Measurements from ENCODE around the gene CCDC175.

DNA sequence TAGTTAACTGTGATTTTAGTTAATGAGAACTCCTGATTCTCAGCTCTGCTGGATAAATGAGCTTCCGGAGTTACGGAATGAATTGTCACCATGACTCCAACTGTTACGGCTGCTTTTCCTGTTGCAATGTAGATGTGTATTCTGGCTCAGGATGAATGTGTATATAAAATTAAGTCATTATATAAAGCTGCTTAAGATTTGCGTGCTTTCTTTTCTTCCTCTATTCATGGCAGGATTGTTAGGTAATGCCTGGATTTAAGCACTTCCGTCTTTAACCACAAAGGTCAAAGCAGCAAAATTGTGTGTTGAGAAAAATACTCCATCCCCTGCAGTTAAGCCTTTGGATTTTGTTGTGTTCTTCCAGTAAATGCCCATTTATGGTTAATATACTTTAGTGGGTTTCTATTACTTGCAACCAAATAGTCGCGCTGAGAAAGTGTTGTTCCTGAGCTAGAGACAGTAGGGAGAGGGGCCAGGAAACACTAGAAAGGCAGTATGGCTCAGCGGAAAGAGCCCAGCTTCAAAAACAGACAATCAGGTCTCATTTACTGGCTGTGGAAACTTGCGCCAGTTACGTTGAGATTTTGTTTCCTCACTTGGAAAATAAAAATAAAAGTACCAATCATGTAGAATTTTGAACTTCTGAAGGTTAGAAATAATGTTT is 9.4 kb upstream of the CCDC175 start:
- TF ChIP-seq CTCF (conservative IDR thresholded peaks at IDR 0.05 in 1 of 2, IDR thresholded peaks at IDR 0.05 in 1 of 2; ENCODE audit: extremely low read depth in 1 of 2, insufficient read depth in 1 of 2, low read depth in 1 of 2, low read length in 2 of 2) (no peak), EZH2 (IDR thresholded peaks at IDR 0.05; ENCODE audit: borderline replicate concordance, low read length) (no peak)

All from mammary epithelial cell (primary cell).